Pons (tissue), 1 donor: ENCODE results near the gene FAM186B.
"Not testable (repeated sequence)": the region's sequence is repeated elsewhere in the genome, so short reads cannot be mapped to it uniquely, and the experiment has no call there.

ENCODE experiments used
- DNase-seq: peaks from one replicate; pipeline ENCODE4 v3.0.0-alpha.2; 2016; ENCODE audit warnings: low spot score

The FAM186B gene

GRCh38 chr12:49605539-49605938 lies at the start of gene FAM186B:
TSS of gene FAM186B (minus strand) at chr12:49605639. CDS start at chr12:49605477, 162 bp downstream.
- not testable (repeated sequence) for DNase-seq

- DNase-seq = no peak
Observed at GRCh38 chr12:49654715-49655114, 49.3 kb upstream of the FAM186B start.

- DNase-seq = no peak
Observed at GRCh38 chr12:49652921-49653520, 47.6 kb upstream of the FAM186B start.

- no peak for DNase-seq
Observed at GRCh38 chr12:49651855-49652254, 46.4 kb upstream of the FAM186B start.

GRCh38 chr12:49649892-49650291 lies 44.5 kb upstream of the FAM186B start:
- no peak for DNase-seq

GRCh38 chr12:49649445-49649844 lies 44.0 kb upstream of the FAM186B start:
- no peak for DNase-seq

- no peak for DNase-seq
Observed at GRCh38 chr12:49648712-49649003, 43.2 kb upstream of the FAM186B start.

- DNase-seq = no peak
Observed at GRCh38 chr12:49647827-49648711, 42.6 kb upstream of the FAM186B start.

- no peak for DNase-seq
Observed at GRCh38 chr12:49646871-49647654, 41.6 kb upstream of the FAM186B start.

GRCh38 chr12:49646331-49646830 lies 40.9 kb upstream of the FAM186B start:
- no peak for DNase-seq

- no peak for DNase-seq
Observed at GRCh38 chr12:49645146-49646039, 40.0 kb upstream of the FAM186B start.

GRCh38 chr12:49644620-49644994 lies 39.2 kb upstream of the FAM186B start:
- DNase-seq = peak; percentile 84

GRCh38 chr12:49643961-49644619 lies 38.7 kb upstream of the FAM186B start:
- DNase-seq = no peak

- DNase-seq = no peak
Observed at GRCh38 chr12:49643135-49643534, 37.7 kb upstream of the FAM186B start.

GRCh38 chr12:49642370-49642802 lies 36.9 kb upstream of the FAM186B start:
- no peak for DNase-seq

- no peak for DNase-seq
Observed at GRCh38 chr12:49641748-49642369, 36.4 kb upstream of the FAM186B start.

GRCh38 chr12:49636979-49637755 lies 31.7 kb upstream of the FAM186B start:
- peak; percentile 89 for DNase-seq

GRCh38 chr12:49636574-49636973 lies 31.1 kb upstream of the FAM186B start:
- no peak for DNase-seq

- DNase-seq = no peak
Observed at GRCh38 chr12:49635656-49636055, 30.2 kb upstream of the FAM186B start.

- no peak for DNase-seq
Observed at GRCh38 chr12:49635036-49635435, 29.6 kb upstream of the FAM186B start.
